SK-N-SH (cell line): ENCODE measurements around the gene CLASP1.

Source experiments
- CHD2 ChIP-seq: fragments of 150-350 bp; IDR thresholded peaks from 2 replicates; pipeline ENCODE4 v1.6.1; 2018; ENCODE audit warnings: low read length; ENCODE audit not compliant: partially characterized antibody
- CTCF ChIP-seq: fragments of 200-600 bp; sonication (generic); IDR thresholded peaks from 2 replicates; pipeline ENCODE4 v1.6.1; 2017; ENCODE audit warnings: antibody characterized with exemption, mild to moderate bottlenecking, moderate library complexity
- ELF1 ChIP-seq: IDR thresholded peaks from 2 replicates; pipeline ENCODE4 v1.4.0; 2012
- FOSL2 ChIP-seq: IDR thresholded peaks from 2 replicates; pipeline ENCODE4 v1.4.0; 2012; ENCODE audit warnings: low read depth, mild to moderate bottlenecking, moderate library complexity, borderline replicate concordance
- FOXJ3 ChIP-seq: sonication (generic); formaldehyde crosslinking; IDR thresholded peaks from 2 replicates; pipeline ENCODE4 v1.5.1; 2020; ENCODE audit warnings: mild to moderate bottlenecking, missing genetic modification reagents
- GABPA ChIP-seq: IDR thresholded peaks from 2 replicates; pipeline ENCODE4 v1.4.0; 2012; ENCODE audit warnings: low read depth, mild to moderate bottlenecking
- JUND ChIP-seq: IDR thresholded peaks from 2 replicates; pipeline ENCODE4 v1.4.0; 2012
- MAX ChIP-seq: IDR thresholded peaks from 2 replicates; pipeline ENCODE4 v1.4.0; 2012; ENCODE audit warnings: low read depth
- POLR2AphosphoS5 ChIP-seq: IDR thresholded peaks from 2 replicates; pipeline ENCODE4 v1.6.1; 2012; ENCODE audit warnings: low read depth, low read length
- RCOR1 ChIP-seq: fragments of 150-350 bp; IDR thresholded peaks from 2 replicates; pipeline ENCODE4 v1.6.1; 2017; ENCODE audit warnings: antibody characterized with exemption, low read length
- RFX5 ChIP-seq: IDR thresholded peaks from 2 replicates; pipeline ENCODE4 v1.6.1; 2012; ENCODE audit warnings: mild to moderate bottlenecking, improper control_type of control experiment, low read length
- TF ChIP-seq, protein P1 (sequence below): IDR thresholded peaks from 2 replicates; pipeline ENCODE4 v1.4.0; 2012; ENCODE audit warnings: low read depth, borderline replicate concordance

DNA sequence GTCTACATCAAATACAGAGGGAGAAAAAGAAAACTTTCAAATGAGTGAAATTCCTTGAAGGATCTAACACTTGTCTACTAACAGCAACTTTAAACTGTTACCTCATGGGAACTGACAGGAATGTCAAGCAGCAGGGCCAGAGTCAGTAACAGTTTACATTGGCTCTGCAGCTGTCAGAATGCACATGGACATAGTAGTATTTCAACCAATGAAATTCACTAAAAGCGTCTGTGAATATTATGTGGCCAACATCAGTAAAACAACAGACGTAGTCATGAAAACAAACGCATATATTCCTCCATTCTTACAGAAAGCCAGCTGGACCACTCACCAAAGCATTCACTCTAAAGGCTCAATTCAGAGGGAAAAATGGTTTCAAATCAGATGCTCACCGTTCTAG lies 197.9 kb downstream of the CLASP1 start:
- TF ChIP-seq MAX (no peak), JUND (no peak), RCOR1 (no peak), RFX5 (no peak), CTCF (no peak), CHD2 (no peak), POLR2AphosphoS5 (no peak), FOSL2 (no peak), ELF1 (no peak), GABPA (no peak), FOXJ3 (CRISPR knock-in tag) (no peak)
- TF ChIP-seq, protein P1, sequence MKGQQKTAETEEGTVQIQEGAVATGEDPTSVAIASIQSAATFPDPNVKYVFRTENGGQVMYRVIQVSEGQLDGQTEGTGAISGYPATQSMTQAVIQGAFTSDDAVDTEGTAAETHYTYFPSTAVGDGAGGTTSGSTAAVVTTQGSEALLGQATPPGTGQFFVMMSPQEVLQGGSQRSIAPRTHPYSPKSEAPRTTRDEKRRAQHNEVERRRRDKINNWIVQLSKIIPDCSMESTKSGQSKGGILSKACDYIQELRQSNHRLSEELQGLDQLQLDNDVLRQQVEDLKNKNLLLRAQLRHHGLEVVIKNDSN, result no peak
